BE2C (cell line): Measurements from ENCODE around the gene HOXA7.

Experiments used
- DNase-seq: peaks from one replicate; pipeline ENCODE4 v3.0.0-alpha.2; 2020
- H3K27me3 ChIP-seq: fragments of 250-450 bp; sonication (Bioruptor Pico); 2 replicates; pipeline ENCODE4 v1.5.1; 2020; ENCODE audit warnings: mild to moderate bottlenecking
- H3K36me3 ChIP-seq: fragments of 250-450 bp; sonication (Bioruptor Pico); 2 replicates; pipeline ENCODE4 v1.5.1; 2020; ENCODE audit warnings: mild to moderate bottlenecking
- H3K4me1 ChIP-seq: fragments of 250-450 bp; sonication (Bioruptor Pico); 2 replicates; pipeline ENCODE4 v1.5.1; 2020
- H3K4me3 ChIP-seq: 2 replicates; pipeline ENCODE4 v1.5.1; 2011; ENCODE audit warnings: low read depth, low read length
- H3K9me3 ChIP-seq: fragments of 250-450 bp; sonication (Bioruptor Pico); 2 replicates; pipeline ENCODE4 v1.5.1; 2020
- TF ChIP-seq, protein P1 (sequence below): IDR thresholded peaks from 2 replicates; pipeline ENCODE4 v1.5.1; 2012; ENCODE audit warnings: mild to moderate bottlenecking, low read depth, low read length

HOXA7 gene

DNA sequence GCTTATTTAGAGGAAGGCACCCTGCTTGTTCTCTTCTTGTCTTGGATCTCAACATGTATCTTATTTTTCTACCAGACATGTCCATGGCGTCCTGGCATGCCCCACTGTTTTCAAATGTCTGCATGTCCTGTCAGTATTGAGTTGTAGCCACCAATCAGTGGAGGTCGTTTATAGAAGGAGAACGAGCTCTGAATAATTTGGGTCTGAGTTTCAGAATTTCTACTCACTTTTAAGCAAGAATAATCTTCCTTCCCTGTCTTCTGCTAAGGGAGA, 46.3 kb upstream of the HOXA7 start:
- no peak overlapping the region for H3K4me3 ChIP-seq
- DNase-seq: no peak
- H3K9me3 ChIP-seq: no peaks in the 10 kb centered on the region
- H3K4me1 ChIP-seq: no peaks in the 10 kb centered on the region
- peaks cover 99% of the 10 kb centered on the region for H3K27me3 ChIP-seq
- TF ChIP-seq, protein P1, sequence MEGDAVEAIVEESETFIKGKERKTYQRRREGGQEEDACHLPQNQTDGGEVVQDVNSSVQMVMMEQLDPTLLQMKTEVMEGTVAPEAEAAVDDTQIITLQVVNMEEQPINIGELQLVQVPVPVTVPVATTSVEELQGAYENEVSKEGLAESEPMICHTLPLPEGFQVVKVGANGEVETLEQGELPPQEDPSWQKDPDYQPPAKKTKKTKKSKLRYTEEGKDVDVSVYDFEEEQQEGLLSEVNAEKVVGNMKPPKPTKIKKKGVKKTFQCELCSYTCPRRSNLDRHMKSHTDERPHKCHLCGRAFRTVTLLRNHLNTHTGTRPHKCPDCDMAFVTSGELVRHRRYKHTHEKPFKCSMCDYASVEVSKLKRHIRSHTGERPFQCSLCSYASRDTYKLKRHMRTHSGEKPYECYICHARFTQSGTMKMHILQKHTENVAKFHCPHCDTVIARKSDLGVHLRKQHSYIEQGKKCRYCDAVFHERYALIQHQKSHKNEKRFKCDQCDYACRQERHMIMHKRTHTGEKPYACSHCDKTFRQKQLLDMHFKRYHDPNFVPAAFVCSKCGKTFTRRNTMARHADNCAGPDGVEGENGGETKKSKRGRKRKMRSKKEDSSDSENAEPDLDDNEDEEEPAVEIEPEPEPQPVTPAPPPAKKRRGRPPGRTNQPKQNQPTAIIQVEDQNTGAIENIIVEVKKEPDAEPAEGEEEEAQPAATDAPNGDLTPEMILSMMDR: no peak
- H3K36me3 ChIP-seq: no peaks in the 10 kb centered on the region

- H3K4me1 ChIP-seq: no peaks in the 10 kb centered on the region
- no peak overlapping the region for H3K4me3 ChIP-seq
- no peak for DNase-seq
- TF ChIP-seq, protein P1: no peak
- no peaks in the 10 kb centered on the region for H3K36me3 ChIP-seq
- no peaks in the 10 kb centered on the region for H3K9me3 ChIP-seq
- H3K27me3 ChIP-seq: peaks cover 99% of the 10 kb centered on the region
Measured at GRCh38 chr7:27202018-27202861, 45.8 kb upstream of the HOXA7 start.

- H3K27me3 ChIP-seq: peaks cover 99% of the 10 kb centered on the region
Measured at GRCh38 chr7:27201580-27202017, 45.1 kb upstream of the HOXA7 start.

DNA sequence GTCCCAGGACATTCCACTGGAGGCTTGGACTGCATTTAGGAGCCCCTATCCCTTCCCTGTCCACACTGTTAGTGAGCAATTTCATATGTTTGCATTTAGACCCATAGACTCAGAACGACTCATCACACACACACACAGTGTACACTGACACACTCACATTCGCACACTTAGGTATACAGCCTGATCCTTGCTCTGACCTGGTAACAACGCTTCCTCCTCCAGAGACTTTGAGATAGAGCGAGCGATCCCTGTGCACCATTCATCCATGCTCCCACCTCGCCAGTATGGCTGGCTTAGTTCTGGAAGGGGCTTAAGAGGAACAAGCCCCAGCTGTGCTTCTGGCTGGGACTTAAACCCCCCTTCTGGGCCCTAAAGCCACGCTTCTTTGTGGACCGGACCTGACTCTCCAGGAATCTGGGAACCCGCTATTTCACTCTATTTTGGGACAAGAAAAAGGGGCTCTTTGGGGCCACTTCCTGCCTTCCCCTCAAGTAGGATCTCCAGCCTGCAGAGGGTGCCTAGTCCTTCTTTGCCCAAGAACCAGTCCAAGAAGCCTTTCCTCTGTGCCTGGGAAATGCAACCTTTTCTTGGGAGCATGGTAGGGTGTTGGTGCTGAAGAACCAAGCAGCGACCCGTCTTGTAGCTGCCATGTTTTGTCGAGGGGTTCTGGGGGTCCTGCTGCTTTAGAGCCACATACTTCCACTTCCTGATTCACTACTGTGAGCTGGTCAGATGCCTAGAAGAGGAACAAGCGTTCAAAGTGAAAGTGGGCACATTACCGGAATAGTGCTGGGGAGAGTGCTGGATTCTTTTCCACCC, 44.5 kb upstream of the HOXA7 start:
- no peak overlapping the region; the same call in 1 of the 2 replicates for H3K4me3 ChIP-seq
- H3K36me3 ChIP-seq: no peaks in the 10 kb centered on the region
- no peaks in the 10 kb centered on the region for H3K4me1 ChIP-seq
- no peak for DNase-seq
- H3K9me3 ChIP-seq: no peaks in the 10 kb centered on the region
- TF ChIP-seq, protein P1: no peak
- H3K27me3 ChIP-seq: peaks cover 99% of the 10 kb centered on the region

More at GRCh38 chr7:27201580-27202017, 45.1 kb upstream of the HOXA7 start:
- H3K4me1 ChIP-seq: no peaks in the 10 kb centered on the region
- no peak overlapping the region for H3K4me3 ChIP-seq
- no peak for DNase-seq
- TF ChIP-seq, protein P1: no peak
- H3K36me3 ChIP-seq: no peaks in the 10 kb centered on the region
- no peaks in the 10 kb centered on the region for H3K9me3 ChIP-seq

DNA sequence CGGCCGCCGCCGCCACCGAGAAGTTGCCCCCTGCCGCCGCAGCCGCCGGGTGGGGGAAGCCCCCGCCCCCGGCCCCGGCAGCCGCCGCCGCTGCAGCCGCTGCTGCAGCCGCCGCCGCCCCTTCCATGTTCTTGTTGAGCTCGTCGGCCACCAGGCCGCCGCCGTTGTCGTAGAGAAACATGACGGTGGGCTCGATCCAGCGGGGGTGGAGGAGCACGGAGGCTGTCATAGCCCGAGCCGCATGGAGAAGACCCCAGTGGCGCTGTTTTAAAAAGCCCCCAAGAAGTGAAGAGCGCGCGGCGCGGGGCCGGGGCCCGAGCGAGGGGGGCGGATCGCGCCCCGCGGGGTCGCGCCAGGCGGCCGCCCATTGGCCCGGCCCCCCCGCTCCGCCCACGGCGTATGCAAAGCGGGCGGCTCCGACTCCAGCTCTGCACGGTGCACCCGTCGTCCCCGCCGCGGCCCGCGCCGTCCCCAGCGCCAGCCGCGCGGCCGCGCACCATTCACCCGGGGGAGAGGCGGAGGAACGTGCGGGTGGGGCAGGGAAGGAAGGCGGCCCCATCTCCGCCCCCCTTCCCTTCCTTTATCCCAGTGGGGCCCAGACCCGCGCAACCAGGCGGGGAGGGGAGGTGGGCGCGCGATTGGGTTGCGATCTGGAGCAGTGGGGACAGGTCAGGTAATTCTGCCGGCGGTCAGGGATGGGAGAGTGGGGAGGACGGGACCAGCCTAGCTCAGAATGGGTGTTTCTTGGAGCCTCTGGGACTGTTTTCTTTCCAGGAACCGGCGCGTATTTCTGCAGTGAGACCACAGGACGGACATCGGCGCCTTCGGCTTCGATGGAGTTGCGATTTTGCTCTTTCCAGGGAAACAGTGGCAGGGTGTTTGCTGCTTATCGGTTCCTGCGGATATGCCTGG, 43.6 kb upstream of the HOXA7 start, which contains the start of gene HOXA13:
Gene HOXA13 (minus strand): TSS at position 243 of the 912 bp plus-strand sequence. CDS start 14 bp downstream, at position 229.
- no peaks in the 10 kb centered on the region for H3K4me1 ChIP-seq
- H3K9me3 ChIP-seq: no peaks in the 10 kb centered on the region
- TF ChIP-seq, protein P1: no peak
- DNase-seq: peak; percentile 83
- peaks cover 99% of the 10 kb centered on the region for H3K27me3 ChIP-seq
- peak within 1 kb of the TSS; percentile 52 for H3K4me3 ChIP-seq
- H3K36me3 ChIP-seq: no peaks in the 10 kb centered on the region
